Measurements from ENCODE around the gene ANGPTL4. TPM values are rescaled to one million over a fixed set of nuclear protein-coding genes. Genes with fewer than 3 reads are reported as not detected.

The ANGPTL4 gene
- total and polyA plus RNA-seq, 9 of the 15 experiments (the other 6 are each of a cell fraction or from before 2014, with no cell fraction given): 0.05 to 0.77 (median 0.22) TPM; not detected in 4

DNA sequence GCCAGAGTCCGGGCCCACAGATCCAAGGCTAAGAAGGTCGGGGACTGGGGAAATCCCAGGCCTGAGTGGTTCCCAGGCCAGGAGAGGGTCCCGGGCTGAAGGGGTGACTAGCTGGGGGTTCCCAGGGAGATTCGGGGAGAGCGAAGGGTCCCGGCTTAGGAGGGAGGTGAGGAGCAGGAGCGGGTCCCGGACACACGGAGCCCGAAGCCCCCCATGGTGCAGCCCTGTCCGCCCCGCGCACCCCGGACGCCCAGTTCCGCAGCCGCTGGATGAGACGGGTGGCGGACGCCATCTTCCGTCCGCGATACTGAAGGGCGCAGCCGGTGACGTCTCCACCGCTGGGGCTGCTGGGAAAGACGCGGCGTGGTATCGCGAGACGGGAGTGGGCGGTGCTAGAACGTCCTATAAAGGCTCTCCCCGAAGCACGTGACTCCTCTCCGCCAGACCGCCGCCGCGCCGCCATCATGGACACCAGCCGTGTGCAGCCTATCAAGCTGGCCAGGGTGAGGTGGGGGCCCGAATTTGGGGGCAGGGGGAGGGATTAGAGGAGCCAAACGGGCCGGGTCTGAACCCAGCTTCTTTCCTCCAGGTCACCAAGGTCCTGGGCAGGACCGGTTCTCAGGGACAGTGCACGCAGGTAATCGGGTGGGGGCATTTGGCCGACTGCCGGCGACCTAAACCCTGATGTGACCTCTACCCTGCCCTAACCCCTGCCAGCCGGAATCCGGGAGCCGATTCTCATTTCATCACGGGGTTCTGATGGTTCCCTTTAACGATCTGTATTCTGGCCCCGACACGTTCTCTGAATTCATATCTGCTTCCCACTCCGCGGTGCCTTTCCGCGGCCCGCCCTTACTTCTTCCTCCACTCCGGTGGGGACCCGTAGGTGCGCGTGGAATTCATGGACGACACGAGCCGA is 42.6 kb upstream of the ANGPTL4 start, which contains the start of the genes NDUFA7 and RPS28 (continued):
- TF ChIP-seq KLF1 (tag; IDR thresholded peaks at IDR 0.05) (no peak), JUNB (CRISPR knock-in tag; conservative IDR thresholded peaks at IDR 0.05) (no peak), ZNF551 (CRISPR knock-in tag; IDR thresholded peaks at IDR 0.05) (no peak), ZNF134 (CRISPR knock-in tag; conservative IDR thresholded peaks at IDR 0.05) (no peak), FOS (IDR thresholded peaks at IDR 0.05; ENCODE audit: extremely low read depth, insufficient read length) (no peak), AFF4 (CRISPR knock-in tag; IDR thresholded peaks at IDR 0.05) (no peak), RBM15 (IDR thresholded peaks at IDR 0.05; ENCODE audit: insufficient read depth, low read length) (no peak), RBM39 (optimal IDR thresholded peaks at IDR 0.05; ENCODE audit: low read depth, low read length) (no peak), NFIX (CRISPR knock-in tag; IDR thresholded peaks at IDR 0.05; ENCODE audit: low read depth) (no peak), ZNF780A (CRISPR knock-in tag; IDR thresholded peaks at IDR 0.05) (no peak), DDX20 (tag; IDR thresholded peaks at IDR 0.05; ENCODE audit: low read depth) (no peak), SRF (CRISPR knock-in tag; IDR thresholded peaks at IDR 0.05) (no peak; a peak in 1 of 4 replicates), CBFA2T3 (IDR thresholded peaks at IDR 0.05) (no peak), ZNF347 (CRISPR knock-in tag; IDR thresholded peaks at IDR 0.05; ENCODE audit: low read depth) (no peak), HIVEP1 (CRISPR knock-in tag; IDR thresholded peaks at IDR 0.05) (no peak), ZNF184 (CRISPR knock-in tag; IDR thresholded peaks at IDR 0.05) (no peak), NCOA1 (IDR thresholded peaks at IDR 0.05; ENCODE audit: low read depth) (no peak), FOXJ3 (CRISPR knock-in tag; IDR thresholded peaks at IDR 0.05) (no peak), ZFX (CRISPR knock-in tag; IDR thresholded peaks at IDR 0.05) (peak; percentile 92), SMAD3 (CRISPR knock-in tag; conservative IDR thresholded peaks at IDR 0.05) (no peak), CREM (IDR thresholded peaks at IDR 0.05; ENCODE audit: low read depth) (peak; percentile 99)
- TF ChIP-seq, protein P1, sequence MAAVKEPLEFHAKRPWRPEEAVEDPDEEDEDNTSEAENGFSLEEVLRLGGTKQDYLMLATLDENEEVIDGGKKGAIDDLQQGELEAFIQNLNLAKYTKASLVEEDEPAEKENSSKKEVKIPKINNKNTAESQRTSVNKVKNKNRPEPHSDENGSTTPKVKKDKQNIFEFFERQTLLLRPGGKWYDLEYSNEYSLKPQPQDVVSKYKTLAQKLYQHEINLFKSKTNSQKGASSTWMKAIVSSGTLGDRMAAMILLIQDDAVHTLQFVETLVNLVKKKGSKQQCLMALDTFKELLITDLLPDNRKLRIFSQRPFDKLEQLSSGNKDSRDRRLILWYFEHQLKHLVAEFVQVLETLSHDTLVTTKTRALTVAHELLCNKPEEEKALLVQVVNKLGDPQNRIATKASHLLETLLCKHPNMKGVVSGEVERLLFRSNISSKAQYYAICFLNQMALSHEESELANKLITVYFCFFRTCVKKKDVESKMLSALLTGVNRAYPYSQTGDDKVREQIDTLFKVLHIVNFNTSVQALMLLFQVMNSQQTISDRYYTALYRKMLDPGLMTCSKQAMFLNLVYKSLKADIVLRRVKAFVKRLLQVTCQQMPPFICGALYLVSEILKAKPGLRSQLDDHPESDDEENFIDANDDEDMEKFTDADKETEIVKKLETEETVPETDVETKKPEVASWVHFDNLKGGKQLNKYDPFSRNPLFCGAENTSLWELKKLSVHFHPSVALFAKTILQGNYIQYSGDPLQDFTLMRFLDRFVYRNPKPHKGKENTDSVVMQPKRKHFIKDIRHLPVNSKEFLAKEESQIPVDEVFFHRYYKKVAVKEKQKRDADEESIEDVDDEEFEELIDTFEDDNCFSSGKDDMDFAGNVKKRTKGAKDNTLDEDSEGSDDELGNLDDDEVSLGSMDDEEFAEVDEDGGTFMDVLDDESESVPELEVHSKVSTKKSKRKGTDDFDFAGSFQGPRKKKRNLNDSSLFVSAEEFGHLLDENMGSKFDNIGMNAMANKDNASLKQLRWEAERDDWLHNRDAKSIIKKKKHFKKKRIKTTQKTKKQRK (IDR thresholded peaks at IDR 0.05; ENCODE audit: borderline replicate concordance, low read depth, low read length): no peak
- TF ChIP-seq, protein P2, sequence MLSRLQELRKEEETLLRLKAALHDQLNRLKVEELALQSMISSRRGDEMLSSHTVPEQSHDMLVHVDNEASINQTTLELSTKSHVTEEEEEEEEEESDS (CRISPR knock-in tag; IDR thresholded peaks at IDR 0.05): no peak
